Fibroblast of the conjunctiva (primary cell): ENCODE measurements around the gene SSBP3.

Experiments used
- DNase-seq: peaks from one replicate; pipeline ENCODE4 v3.0.0-alpha.2; 2010; ENCODE audit warnings: low read depth

SSBP3 gene

DNA sequence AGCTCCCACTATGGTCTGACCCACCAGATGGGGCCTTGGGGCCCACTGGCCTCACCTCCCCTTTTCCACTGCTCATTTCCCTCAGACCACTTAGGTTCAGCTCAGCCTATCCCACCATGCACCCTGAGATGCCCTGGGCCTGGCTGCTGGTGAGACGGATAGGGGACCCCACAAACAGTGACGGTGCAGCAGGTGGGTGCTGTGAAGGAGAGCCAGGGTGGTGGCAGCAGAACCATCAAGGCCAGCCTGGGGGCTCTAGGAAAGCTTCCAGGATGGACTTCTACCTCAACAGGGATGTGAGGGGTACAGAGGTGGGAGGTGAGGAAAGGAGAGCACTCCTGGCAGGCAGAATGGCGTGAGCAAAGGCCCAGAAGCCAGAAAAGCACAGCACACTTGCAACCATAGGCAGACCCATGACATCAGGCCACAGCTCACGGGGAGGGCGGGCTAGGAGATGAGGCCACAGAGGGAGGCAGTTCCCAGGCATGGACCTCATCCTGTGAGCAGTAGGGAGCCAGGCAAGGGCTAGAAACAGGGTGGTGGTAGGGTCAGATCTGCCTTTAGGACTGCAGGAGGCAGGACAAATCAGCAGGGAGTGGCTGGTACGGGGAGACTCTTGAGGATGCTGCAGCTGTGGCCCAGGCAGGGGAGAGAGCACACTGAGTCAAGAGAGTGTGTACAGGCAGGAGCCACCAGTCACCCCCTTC lies 229.4 kb downstream of the SSBP3 start:
- no peak for DNase-seq
